Adrenal gland (tissue), 5 donors: ENCODE results near the gene CMTM6.

Experiments
- POLR2A ChIP-seq, 2 donors: fragments of 450-650 bp; IDR thresholded peaks; one replicate each; pipeline ENCODE4 v1.6.1; 2017; ENCODE audit warnings: antibody characterized with exemption in 2 of 2, mild to moderate bottlenecking in 2 of 2, moderate library complexity in 1 of 2
- TF ChIP-seq, protein P1 (sequence below), 6 experiments: fragments of 450-650 bp in 4 of 6; fragments of 200-600 bp in 2 of 6; sonication (generic) in 1 of 6; IDR thresholded peaks; 1 replicate in 5 of 6; 2 replicates in 1 of 6; pipeline versions ENCODE4 v1.5.1 to v1.8.0; 2016 to 2021; ENCODE audit warnings: antibody characterized with exemption in 6 of 6, mild to moderate bottlenecking in 2 of 6, moderate library complexity in 1 of 6
- donor health status: DM: no; HTN: no; CAD: no.

- no peak for TF ChIP-seq POLR2A (IDR thresholded peaks at IDR 0.05)
- TF ChIP-seq, protein P1, sequence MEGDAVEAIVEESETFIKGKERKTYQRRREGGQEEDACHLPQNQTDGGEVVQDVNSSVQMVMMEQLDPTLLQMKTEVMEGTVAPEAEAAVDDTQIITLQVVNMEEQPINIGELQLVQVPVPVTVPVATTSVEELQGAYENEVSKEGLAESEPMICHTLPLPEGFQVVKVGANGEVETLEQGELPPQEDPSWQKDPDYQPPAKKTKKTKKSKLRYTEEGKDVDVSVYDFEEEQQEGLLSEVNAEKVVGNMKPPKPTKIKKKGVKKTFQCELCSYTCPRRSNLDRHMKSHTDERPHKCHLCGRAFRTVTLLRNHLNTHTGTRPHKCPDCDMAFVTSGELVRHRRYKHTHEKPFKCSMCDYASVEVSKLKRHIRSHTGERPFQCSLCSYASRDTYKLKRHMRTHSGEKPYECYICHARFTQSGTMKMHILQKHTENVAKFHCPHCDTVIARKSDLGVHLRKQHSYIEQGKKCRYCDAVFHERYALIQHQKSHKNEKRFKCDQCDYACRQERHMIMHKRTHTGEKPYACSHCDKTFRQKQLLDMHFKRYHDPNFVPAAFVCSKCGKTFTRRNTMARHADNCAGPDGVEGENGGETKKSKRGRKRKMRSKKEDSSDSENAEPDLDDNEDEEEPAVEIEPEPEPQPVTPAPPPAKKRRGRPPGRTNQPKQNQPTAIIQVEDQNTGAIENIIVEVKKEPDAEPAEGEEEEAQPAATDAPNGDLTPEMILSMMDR (IDR thresholded peaks at IDR 0.05) = no peak
Measured at GRCh38 chr3:32522682-32523081, 20.0 kb upstream of the CMTM6 start.
